ENCODE data around the gene APOA5.

APOA5 gene

GRCh38 chr11:116828632-116829524, 37.2 kb upstream of the APOA5 start:
- Histone ChIP-seq H3K4me3 (ENCODE audit: insufficient read depth, low read length, poor library complexity, severe bottlenecking) (no peak overlapping the region), H3K4me2 (ENCODE audit: low read depth, low read length, poor library complexity, severe bottlenecking) (no peak overlapping the region), H3K27ac (ENCODE audit: low read depth, low read length) (no peak overlapping the region), H3K9me2 (replicated peaks; ENCODE audit: insufficient read depth, low read length) (no peaks in the 10 kb centered on the region), H2AFZ (ENCODE audit: low read depth, low read length, severe bottlenecking) (no peak overlapping the region), H3K36me3 (ENCODE audit: low read length) (no peaks in the 10 kb centered on the region), H3K79me2 (ENCODE audit: insufficient read depth, low read length) (no peaks in the 10 kb centered on the region), H4K20me1 (ENCODE audit: low read depth, low read length) (no peaks in the 10 kb centered on the region), H3K9ac (ENCODE audit: low read length) (no peak overlapping the region), H3F3A (ENCODE audit: insufficient read depth) (no peaks in the 10 kb centered on the region), H3K9me3 (ENCODE audit: insufficient read depth, low read length) (no peaks in the 10 kb centered on the region), H3K27me3 (ENCODE audit: low read length) (no peaks in the 10 kb centered on the region)
- no peak for TF ChIP-seq EZH2phosphoT487 (conservative IDR thresholded peaks at IDR 0.05; ENCODE audit: low read length)
- TF ChIP-seq, protein P1, sequence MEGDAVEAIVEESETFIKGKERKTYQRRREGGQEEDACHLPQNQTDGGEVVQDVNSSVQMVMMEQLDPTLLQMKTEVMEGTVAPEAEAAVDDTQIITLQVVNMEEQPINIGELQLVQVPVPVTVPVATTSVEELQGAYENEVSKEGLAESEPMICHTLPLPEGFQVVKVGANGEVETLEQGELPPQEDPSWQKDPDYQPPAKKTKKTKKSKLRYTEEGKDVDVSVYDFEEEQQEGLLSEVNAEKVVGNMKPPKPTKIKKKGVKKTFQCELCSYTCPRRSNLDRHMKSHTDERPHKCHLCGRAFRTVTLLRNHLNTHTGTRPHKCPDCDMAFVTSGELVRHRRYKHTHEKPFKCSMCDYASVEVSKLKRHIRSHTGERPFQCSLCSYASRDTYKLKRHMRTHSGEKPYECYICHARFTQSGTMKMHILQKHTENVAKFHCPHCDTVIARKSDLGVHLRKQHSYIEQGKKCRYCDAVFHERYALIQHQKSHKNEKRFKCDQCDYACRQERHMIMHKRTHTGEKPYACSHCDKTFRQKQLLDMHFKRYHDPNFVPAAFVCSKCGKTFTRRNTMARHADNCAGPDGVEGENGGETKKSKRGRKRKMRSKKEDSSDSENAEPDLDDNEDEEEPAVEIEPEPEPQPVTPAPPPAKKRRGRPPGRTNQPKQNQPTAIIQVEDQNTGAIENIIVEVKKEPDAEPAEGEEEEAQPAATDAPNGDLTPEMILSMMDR (IDR thresholded peaks at IDR 0.05; ENCODE audit: insufficient read depth, low read length, poor library complexity, severe bottlenecking), result no peak

DNA sequence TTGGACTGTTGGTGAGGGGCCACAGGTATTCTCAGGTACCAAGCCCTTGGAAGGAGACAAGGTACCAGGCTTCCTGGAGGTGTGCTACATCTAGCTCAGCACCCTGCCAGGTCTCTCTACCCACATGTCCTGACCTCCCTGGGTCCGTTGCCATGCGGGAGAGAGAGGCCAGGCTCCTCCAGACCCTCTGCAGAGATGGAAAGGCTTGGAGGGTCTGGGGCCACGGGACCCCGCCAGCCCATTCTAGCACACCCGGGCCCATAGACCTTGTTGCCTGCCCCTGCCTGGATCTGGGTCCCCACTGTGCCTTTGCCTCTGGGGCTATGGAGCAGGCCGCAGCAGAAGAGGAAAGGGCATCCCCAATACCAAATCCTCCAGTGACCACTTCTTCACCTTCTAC, 35.8 kb upstream of the APOA5 start:
- Histone ChIP-seq H3K79me2 (ENCODE audit: insufficient read depth, low read length) (no peaks in the 10 kb centered on the region), H3K36me3 (ENCODE audit: low read length) (no peaks in the 10 kb centered on the region), H3K9me3 (ENCODE audit: insufficient read depth, low read length) (no peaks in the 10 kb centered on the region), H4K20me1 (ENCODE audit: low read depth, low read length) (no peaks in the 10 kb centered on the region), H3F3A (ENCODE audit: insufficient read depth) (no peaks in the 10 kb centered on the region), H3K9me2 (replicated peaks; ENCODE audit: insufficient read depth, low read length) (no peaks in the 10 kb centered on the region), H3K4me2 (ENCODE audit: low read depth, low read length, poor library complexity, severe bottlenecking) (no peak overlapping the region), H3K4me3 (ENCODE audit: insufficient read depth, low read length, poor library complexity, severe bottlenecking) (no peak overlapping the region), H3K27me3 (ENCODE audit: low read length) (no peaks in the 10 kb centered on the region), H3K27ac (ENCODE audit: low read depth, low read length) (no peak overlapping the region), H2AFZ (ENCODE audit: low read depth, low read length, severe bottlenecking) (no peak overlapping the region), H3K9ac (ENCODE audit: low read length) (no peak overlapping the region)
- TF ChIP-seq, protein P1 (IDR thresholded peaks at IDR 0.05; ENCODE audit: insufficient read depth, low read length, poor library complexity, severe bottlenecking), result no peak
- TF ChIP-seq EZH2phosphoT487 (conservative IDR thresholded peaks at IDR 0.05; ENCODE audit: low read length), result no peak

GRCh38 chr11:116826751-116827431, 35.2 kb upstream of the APOA5 start:
- no peaks in the 10 kb centered on the region for H3K9me3 ChIP-seq (ENCODE audit: insufficient read depth, low read length)
- H3K9ac ChIP-seq (ENCODE audit: low read length), result no peak overlapping the region
- H2AFZ ChIP-seq (ENCODE audit: low read depth, low read length, severe bottlenecking), result no peak overlapping the region
- no peak overlapping the region for H3K4me2 ChIP-seq (ENCODE audit: low read depth, low read length, poor library complexity, severe bottlenecking)
- no peaks in the 10 kb centered on the region for H4K20me1 ChIP-seq (ENCODE audit: low read depth, low read length)
- H3F3A ChIP-seq (ENCODE audit: insufficient read depth), result no peaks in the 10 kb centered on the region
- H3K79me2 ChIP-seq (ENCODE audit: insufficient read depth, low read length), result no peaks in the 10 kb centered on the region
- no peaks in the 10 kb centered on the region for H3K27me3 ChIP-seq (ENCODE audit: low read length)
- no peak overlapping the region for H3K27ac ChIP-seq (ENCODE audit: low read depth, low read length)
- TF ChIP-seq, protein P1 (IDR thresholded peaks at IDR 0.05; ENCODE audit: insufficient read depth, low read length, poor library complexity, severe bottlenecking), result no peak
- H3K36me3 ChIP-seq (ENCODE audit: low read length), result no peaks in the 10 kb centered on the region
- H3K4me3 ChIP-seq (ENCODE audit: insufficient read depth, low read length, poor library complexity, severe bottlenecking), result no peak overlapping the region
- H3K9me2 ChIP-seq (replicated peaks; ENCODE audit: insufficient read depth, low read length), result no peaks in the 10 kb centered on the region
